ENCODE results near the gene CALY.

The CALY gene

GRCh38 chr10:133337370-133337725, 652 bp upstream of the CALY start:
- WGBS (ENCODE audit: extremely low coverage, insufficient coverage, insufficient read length): 100% methylated on average over 2 of the region's 3 CpGs
- no peak overlapping the region for H2AK5ac ChIP-seq (ENCODE audit: low read length)

DNA sequence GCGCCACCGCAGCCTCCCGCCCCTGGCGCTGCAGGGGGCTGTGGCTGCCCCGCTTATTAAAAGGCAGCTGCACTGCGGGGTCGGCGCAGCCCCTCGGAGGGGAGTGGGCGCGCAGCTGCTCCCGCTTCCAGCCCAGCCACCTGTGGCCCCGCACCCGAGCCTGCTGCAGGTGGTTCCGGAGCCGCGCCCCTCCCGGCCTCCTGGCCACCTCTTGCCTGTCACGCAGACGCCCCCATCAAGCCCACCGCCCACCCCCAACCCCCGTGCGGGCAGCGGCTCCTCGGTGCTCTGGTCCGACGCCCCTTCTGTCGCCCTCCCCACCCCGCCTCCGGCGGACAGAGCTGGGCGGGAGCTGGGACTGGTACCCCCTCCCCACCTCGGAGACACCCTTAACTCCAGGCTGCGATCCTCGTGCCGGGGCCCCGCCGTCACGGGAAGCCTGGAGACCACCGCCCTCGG, 549 bp downstream of the CALY start:
- Histone ChIP-seq H4K12ac (ENCODE audit: low read depth, low read length) (no peak overlapping the region), H3K4me2 (ENCODE audit: low read length) (no peak overlapping the region), H3K79me2 (ENCODE audit: control insufficient read depth, insufficient read depth, low read length, poor library complexity) (no peaks in the 10 kb centered on the region)

More at GRCh38 chr10:133337370-133337725, 652 bp upstream of the CALY start:
- Histone ChIP-seq H2AFZ (ENCODE audit: insufficient read depth, low read length, poor library complexity) (no peak overlapping the region), H3K9me3 (ENCODE audit: insufficient read depth, low read depth, low read length) (peaks cover 42% of the 10 kb centered on the region), H3K27me3 (ENCODE audit: insufficient read depth, low read length) (peaks cover 41% of the 10 kb centered on the region), H3K4me3 (ENCODE audit: low read depth, low read length) (peak overlapping the region; percentile 0), H3K79me1 (ENCODE audit: low read length) (no peaks in the 10 kb centered on the region), H2BK120ac (ENCODE audit: insufficient read depth, low read length, poor library complexity) (no peak overlapping the region), H3K27ac (ENCODE audit: low read depth, low read length) (no peak overlapping the region), H2BK5ac (ENCODE audit: low read depth, low read length, poor library complexity) (no peak overlapping the region), H3K18ac (ENCODE audit: low read length) (no peak overlapping the region), H4K91ac (ENCODE audit: low read depth, low read length) (no peak overlapping the region), H2BK12ac (ENCODE audit: low read length) (no peak overlapping the region), H3K36me3 (ENCODE audit: control insufficient read depth in 1 of 2, insufficient read depth in 2 of 2, low read length in 2 of 2) (no peaks in the 10 kb centered on the region), H3K9ac (ENCODE audit: low read length) (no peak overlapping the region), H3K23ac (ENCODE audit: low read length) (no peak overlapping the region), H4K8ac (ENCODE audit: low read depth, low read length) (no peak overlapping the region), H3K4ac (ENCODE audit: low read depth, low read length) (no peak overlapping the region), H4K12ac (ENCODE audit: low read depth, low read length) (no peak overlapping the region), H3K14ac (ENCODE audit: low read length) (no peak overlapping the region), H3K79me2 (ENCODE audit: control insufficient read depth, insufficient read depth, low read length, poor library complexity) (no peaks in the 10 kb centered on the region), H3K4me1 (ENCODE audit: control insufficient read depth in 1 of 2, insufficient read depth in 2 of 2, low read length in 2 of 2) (peaks cover 0 to 3% of the 10 kb centered on the region in 2 experiments), H3K4me2 (ENCODE audit: low read length) (no peak overlapping the region)
- DNase-seq: no peak

DNA sequence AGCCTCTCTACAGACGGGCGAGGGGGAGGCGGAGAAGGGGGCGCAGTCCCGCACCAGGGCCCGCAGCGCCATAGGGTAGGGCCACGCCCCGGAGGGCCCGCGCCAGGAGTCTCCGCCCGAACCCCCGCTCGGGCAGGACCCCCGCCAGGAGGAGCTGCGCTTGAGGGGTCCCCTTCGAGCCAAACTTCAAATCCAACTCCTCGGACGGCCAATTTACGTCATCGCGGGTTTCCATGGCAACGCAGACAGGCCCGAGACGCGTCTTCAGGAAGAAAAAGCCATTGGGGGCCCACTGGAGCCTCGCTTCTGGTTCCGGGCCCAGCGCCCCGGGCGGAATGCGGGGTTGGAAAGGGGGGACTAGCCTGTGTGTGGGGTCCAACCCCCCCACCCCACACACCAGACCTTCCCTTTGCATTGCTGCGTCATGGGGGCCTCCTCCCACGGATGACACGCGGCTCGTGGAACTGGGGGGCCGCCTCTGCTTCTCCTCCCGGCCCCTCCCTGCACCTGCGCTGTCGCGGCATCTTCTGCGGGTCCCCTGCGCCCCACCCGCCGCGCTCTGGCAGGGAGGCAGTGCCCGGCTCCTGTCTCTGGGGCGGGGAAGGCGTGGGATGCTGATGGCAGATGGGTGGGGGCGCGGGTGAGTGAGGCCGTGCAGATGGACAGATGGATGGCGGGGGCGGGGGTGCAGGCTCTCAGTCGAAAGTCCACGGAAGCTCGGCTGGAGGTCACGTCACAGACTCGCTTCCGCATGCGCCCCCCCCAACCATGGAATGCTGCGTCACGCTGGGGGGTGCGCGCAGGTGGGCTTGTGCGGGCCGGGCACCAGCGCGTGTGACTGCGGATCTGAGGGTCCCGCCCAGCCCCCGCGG, 1.2 kb downstream of the CALY start:
- no peak overlapping the region for H3K4me3 ChIP-seq (ENCODE audit: low read depth, low read length)
- H3K14ac ChIP-seq (ENCODE audit: low read length): no peak overlapping the region
- H2AK5ac ChIP-seq (ENCODE audit: low read length): no peak overlapping the region
- H2BK120ac ChIP-seq (ENCODE audit: insufficient read depth, low read length, poor library complexity): no peak overlapping the region
- H4K12ac ChIP-seq (ENCODE audit: low read depth, low read length): no peak overlapping the region
- H3K27me3 ChIP-seq (ENCODE audit: insufficient read depth, low read length): peaks cover 45% of the 10 kb centered on the region
- H2BK12ac ChIP-seq (ENCODE audit: low read length): no peak overlapping the region
- H3K4me1 ChIP-seq (ENCODE audit: control insufficient read depth in 1 of 2, insufficient read depth in 2 of 2, low read length in 2 of 2): peaks cover 0 to 3% of the 10 kb centered on the region in 2 experiments
- no peak overlapping the region for H3K27ac ChIP-seq (ENCODE audit: low read depth, low read length)
- H3K23ac ChIP-seq (ENCODE audit: low read length): no peak overlapping the region
- H4K91ac ChIP-seq (ENCODE audit: low read depth, low read length): no peak overlapping the region
- DNase-seq: peak in 1 of 2 donors; percentile 51
- no peak overlapping the region for H3K4ac ChIP-seq (ENCODE audit: low read depth, low read length)
- no peaks in the 10 kb centered on the region for H3K79me1 ChIP-seq (ENCODE audit: low read length)
- H3K4me2 ChIP-seq (ENCODE audit: low read length): peak overlapping the region; percentile 27
- H2BK5ac ChIP-seq (ENCODE audit: low read depth, low read length, poor library complexity): no peak overlapping the region
- no peak overlapping the region for H3K18ac ChIP-seq (ENCODE audit: low read length)
- WGBS (ENCODE audit: extremely low coverage, insufficient coverage, insufficient read length): no CpG with 5 or more reads among the region's 75 CpGs
- H2AFZ ChIP-seq (ENCODE audit: insufficient read depth, low read length, poor library complexity): no peak overlapping the region
- H3K9ac ChIP-seq (ENCODE audit: low read length): no peak overlapping the region
- peaks cover 42% of the 10 kb centered on the region for H3K9me3 ChIP-seq (ENCODE audit: insufficient read depth, low read depth, low read length)
- no peaks in the 10 kb centered on the region for H3K79me2 ChIP-seq (ENCODE audit: control insufficient read depth, insufficient read depth, low read length, poor library complexity)
- H3K36me3 ChIP-seq (ENCODE audit: control insufficient read depth in 1 of 2, insufficient read depth in 2 of 2, low read length in 2 of 2): no peaks in the 10 kb centered on the region
- H4K8ac ChIP-seq (ENCODE audit: low read depth, low read length): no peak overlapping the region

More for the DNA sequence above, 549 bp downstream of the CALY start:
- no peak for DNase-seq
- Histone ChIP-seq H3K4ac (ENCODE audit: low read depth, low read length) (no peak overlapping the region), H4K8ac (ENCODE audit: low read depth, low read length) (no peak overlapping the region), H2BK5ac (ENCODE audit: low read depth, low read length, poor library complexity) (no peak overlapping the region), H3K18ac (ENCODE audit: low read length) (no peak overlapping the region), H3K79me1 (ENCODE audit: low read length) (no peaks in the 10 kb centered on the region), H3K27me3 (ENCODE audit: insufficient read depth, low read length) (peaks cover 45% of the 10 kb centered on the region), H4K91ac (ENCODE audit: low read depth, low read length) (no peak overlapping the region), H3K4me3 (ENCODE audit: low read depth, low read length) (no peak overlapping the region), H2BK12ac (ENCODE audit: low read length) (no peak overlapping the region), H3K14ac (ENCODE audit: low read length) (no peak overlapping the region), H3K23ac (ENCODE audit: low read length) (no peak overlapping the region), H3K9me3 (ENCODE audit: insufficient read depth, low read depth, low read length) (peaks cover 42% of the 10 kb centered on the region), H3K27ac (ENCODE audit: low read depth, low read length) (no peak overlapping the region), H2BK120ac (ENCODE audit: insufficient read depth, low read length, poor library complexity) (no peak overlapping the region), H3K9ac (ENCODE audit: low read length) (no peak overlapping the region), H3K36me3 (ENCODE audit: control insufficient read depth in 1 of 2, insufficient read depth in 2 of 2, low read length in 2 of 2) (no peaks in the 10 kb centered on the region), H2AK5ac (ENCODE audit: low read length) (no peak overlapping the region), H2AFZ (ENCODE audit: insufficient read depth, low read length, poor library complexity) (no peak overlapping the region), H3K4me1 (ENCODE audit: control insufficient read depth in 1 of 2, insufficient read depth in 2 of 2, low read length in 2 of 2) (peaks cover 0 to 3% of the 10 kb centered on the region in 2 experiments)
- no CpG with 5 or more reads among the region's 41 CpGs for WGBS (ENCODE audit: extremely low coverage, insufficient coverage, insufficient read length)

- Histone ChIP-seq H3K23ac (ENCODE audit: low read length) (no peak overlapping the region), H3K79me2 (ENCODE audit: control insufficient read depth, insufficient read depth, low read length, poor library complexity) (no peaks in the 10 kb centered on the region), H4K12ac (ENCODE audit: low read depth, low read length) (no peak overlapping the region), H2BK5ac (ENCODE audit: low read depth, low read length, poor library complexity) (no peak overlapping the region), H3K36me3 (ENCODE audit: control insufficient read depth in 1 of 2, insufficient read depth in 2 of 2, low read length in 2 of 2) (no peaks in the 10 kb centered on the region), H3K14ac (ENCODE audit: low read length) (no peak overlapping the region), H3K4me1 (ENCODE audit: control insufficient read depth in 1 of 2, insufficient read depth in 2 of 2, low read length in 2 of 2) (peaks cover 0 to 3% of the 10 kb centered on the region in 2 experiments), H3K27me3 (ENCODE audit: insufficient read depth, low read length) (peaks cover 45% of the 10 kb centered on the region), H3K4me2 (ENCODE audit: low read length) (peak overlapping the region; percentile 27), H3K79me1 (ENCODE audit: low read length) (no peaks in the 10 kb centered on the region), H2BK120ac (ENCODE audit: insufficient read depth, low read length, poor library complexity) (no peak overlapping the region), H3K4ac (ENCODE audit: low read depth, low read length) (no peak overlapping the region), H3K4me3 (ENCODE audit: low read depth, low read length) (no peak overlapping the region), H3K9ac (ENCODE audit: low read length) (no peak overlapping the region), H4K8ac (ENCODE audit: low read depth, low read length) (no peak overlapping the region), H3K27ac (ENCODE audit: low read depth, low read length) (no peak overlapping the region), H2AK5ac (ENCODE audit: low read length) (no peak overlapping the region), H3K18ac (ENCODE audit: low read length) (no peak overlapping the region), H2BK12ac (ENCODE audit: low read length) (no peak overlapping the region), H3K9me3 (ENCODE audit: insufficient read depth, low read depth, low read length) (peaks cover 42% of the 10 kb centered on the region), H4K91ac (ENCODE audit: low read depth, low read length) (no peak overlapping the region), H2AFZ (ENCODE audit: insufficient read depth, low read length, poor library complexity) (peak overlapping the region; percentile 52)
- peak in 1 of 2 donors; percentile 38 for DNase-seq
- no CpG with 5 or more reads among the region's 51 CpGs for WGBS (ENCODE audit: extremely low coverage, insufficient coverage, insufficient read length)
Measured at GRCh38 chr10:133334503-133335245, 2.0 kb downstream of the CALY start.
